Measurements from ENCODE around the gene MRI1. TPM values are rescaled to one million over a fixed set of nuclear protein-coding genes. Genes with fewer than 3 reads are reported as not detected.
A peak's percentile ranks its signal among the peaks of the same experiment; 100 is the strongest.

Gene MRI1
- total RNA-seq, 2 experiments from 2014 or later = 37.1 to 40.8 TPM

- CTCF ChIA-PET = interaction anchor here (0.6 to 1.5 kb wide), 2 partner anchors 9 to 137 kb away, joined by 3 read pairs; no protein-coding TSS in a partner anchor
- ATAC-seq (no peak), DNase-seq (no peak)
- intact Hi-C loops (cut with micrococcal nuclease) = loop anchor here (10.0 kb wide), 1 partner anchor 112 kb away; no protein-coding TSS in a partner anchor
- POLR2A ChIA-PET = no interaction called here
- Mint-ChIP-seq H3K4me1 (ENCODE audit: low read depth) (peaks cover 18% of the 10 kb centered on the region), H3K9me3 (no peaks in the 10 kb centered on the region), H3K27me3 (no peaks in the 10 kb centered on the region), H3K27ac (no peak overlapping the region), H3K4me3 (no peak overlapping the region), H3K36me3 (ENCODE audit: low read depth) (no peaks in the 10 kb centered on the region)
- no peak for TF ChIP-seq CTCF (IDR thresholded peaks at IDR 0.05)
Observed at GRCh38 chr19:13726323-13726722, 38.0 kb upstream of the MRI1 start.

GRCh38 chr19:13727798-13728197 lies 36.5 kb upstream of the MRI1 start:
- Mint-ChIP-seq H3K36me3 (ENCODE audit: low read depth) (no peaks in the 10 kb centered on the region), H3K4me3 (no peak overlapping the region), H3K27ac (no peak overlapping the region), H3K27me3 (no peaks in the 10 kb centered on the region), H3K9me3 (no peaks in the 10 kb centered on the region), H3K4me1 (ENCODE audit: low read depth) (peaks cover 22% of the 10 kb centered on the region)
- ChIA-PET POLR2A (no interaction called here), CTCF (interaction anchor here (1.5 kb wide), 1 partner anchor 138 kb away, joined by 3 read pairs; no protein-coding TSS in a partner anchor)
- ATAC-seq = no peak
- no peak for TF ChIP-seq CTCF (IDR thresholded peaks at IDR 0.05)
- intact Hi-C loops (cut with micrococcal nuclease) = loop anchor here (10.0 kb wide), 1 partner anchor 113 kb away; no protein-coding TSS in a partner anchor
- DNase-seq = no peak

- peak overlapping the region; percentile 6 for H3K27ac Mint-ChIP-seq
- no peaks in the 10 kb centered on the region for H3K27me3 Mint-ChIP-seq
- H3K4me3 Mint-ChIP-seq = no peak overlapping the region
- ATAC-seq = no peak
- H3K4me1 Mint-ChIP-seq (ENCODE audit: low read depth) = peaks cover 22% of the 10 kb centered on the region
- no peaks in the 10 kb centered on the region for H3K36me3 Mint-ChIP-seq (ENCODE audit: low read depth)
- H3K9me3 Mint-ChIP-seq = no peaks in the 10 kb centered on the region
- intact Hi-C loops (cut with micrococcal nuclease) = loop anchor here (10.0 kb wide), 1 partner anchor 115 kb away; no protein-coding TSS in a partner anchor
- no peak for DNase-seq
- ChIA-PET CTCF (interaction anchor here (0.8 to 1.2 kb wide), 3 partner anchors 8 to 132 kb away, joined by 3 to 4 read pairs (median 4); a partner anchor contains a TSS), POLR2A (interaction anchor here (1.0 to 2.9 kb wide), 2 partner anchors 18 to 173 kb away, joined by 3 to 15 read pairs; a partner anchor contains a TSS)
- TF ChIP-seq CTCF (IDR thresholded peaks at IDR 0.05) = no peak
Observed at GRCh38 chr19:13729859-13730258, 34.5 kb upstream of the MRI1 start.

- H3K27ac Mint-ChIP-seq = peak overlapping the region; percentile 96
- H3K4me3 Mint-ChIP-seq = peak overlapping the region; percentile 86
- H3K27me3 Mint-ChIP-seq = no peaks in the 10 kb centered on the region
- H3K4me1 Mint-ChIP-seq (ENCODE audit: low read depth) = peaks cover 22% of the 10 kb centered on the region
- TF ChIP-seq CTCF (IDR thresholded peaks at IDR 0.05) = no peak
- ATAC-seq (peak; percentile 99), DNase-seq (peak; percentile 97)
- H3K9me3 Mint-ChIP-seq = no peaks in the 10 kb centered on the region
- intact Hi-C loops (cut with micrococcal nuclease) = no loop called here
- ChIA-PET CTCF (interaction anchor here (1.0 to 2.8 kb wide), 5 partner anchors 10 to 405 kb away, joined by 3 to 14 read pairs (median 4); partner anchors contain the start of genes ASF1B and MRI1), POLR2A (interaction anchor here (1.4 to 2.9 kb wide), 3 partner anchors 14 to 43 kb away, joined by 5 to 15 read pairs (median 6); partner anchors contain the start of gene C19orf53)
- peaks cover 2% of the 10 kb centered on the region for H3K36me3 Mint-ChIP-seq (ENCODE audit: low read depth)
Observed at GRCh38 chr19:13731147-13731964, 33.0 kb upstream of the MRI1 start.
